Ramos (cell line): ENCODE data around the gene PAH.

Experiments used
- in situ Hi-C: fragments of 300-500 bp; cut with MboI; formaldehyde crosslinking; loops from one replicate; pipeline ENCODE4 v1.14.3; 2022; ENCODE audit warnings: low sequenced_read_pairs; ENCODE audit not compliant: unreplicated experiment

PAH gene

DNA sequence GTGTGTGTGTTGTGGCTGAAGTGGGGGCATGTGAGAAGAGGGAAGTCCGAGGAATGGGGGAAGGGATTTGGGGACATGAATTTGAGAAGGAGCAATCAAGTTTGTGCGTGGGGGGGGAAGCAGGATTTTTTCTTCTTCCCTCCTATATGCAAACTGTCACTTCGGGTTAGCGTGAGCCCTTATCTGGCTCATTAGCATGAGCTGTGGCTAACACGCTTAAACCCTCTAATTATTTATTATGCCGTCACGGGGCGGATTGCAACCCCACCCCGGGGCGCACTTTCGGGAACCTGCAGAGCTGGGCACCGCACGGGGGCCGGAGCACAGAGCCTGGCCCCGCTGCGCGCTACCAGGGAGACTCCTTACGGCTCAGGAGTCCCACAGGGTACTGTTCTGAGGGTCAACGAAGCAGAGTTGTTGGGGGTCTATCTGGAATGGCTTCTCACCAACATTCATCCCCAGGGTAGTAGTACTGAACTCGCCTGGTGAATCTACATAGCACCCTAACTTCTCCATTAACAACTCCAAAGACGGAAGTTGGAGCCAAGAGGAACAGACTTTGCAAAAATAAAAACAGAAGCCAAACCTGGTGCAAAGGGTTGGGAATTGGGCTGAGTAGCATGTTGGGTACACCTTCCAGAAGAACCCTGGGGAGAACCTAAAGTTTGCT is 34.0 kb upstream of the PAH start:
- in situ Hi-C loops = no loop called here

DNA sequence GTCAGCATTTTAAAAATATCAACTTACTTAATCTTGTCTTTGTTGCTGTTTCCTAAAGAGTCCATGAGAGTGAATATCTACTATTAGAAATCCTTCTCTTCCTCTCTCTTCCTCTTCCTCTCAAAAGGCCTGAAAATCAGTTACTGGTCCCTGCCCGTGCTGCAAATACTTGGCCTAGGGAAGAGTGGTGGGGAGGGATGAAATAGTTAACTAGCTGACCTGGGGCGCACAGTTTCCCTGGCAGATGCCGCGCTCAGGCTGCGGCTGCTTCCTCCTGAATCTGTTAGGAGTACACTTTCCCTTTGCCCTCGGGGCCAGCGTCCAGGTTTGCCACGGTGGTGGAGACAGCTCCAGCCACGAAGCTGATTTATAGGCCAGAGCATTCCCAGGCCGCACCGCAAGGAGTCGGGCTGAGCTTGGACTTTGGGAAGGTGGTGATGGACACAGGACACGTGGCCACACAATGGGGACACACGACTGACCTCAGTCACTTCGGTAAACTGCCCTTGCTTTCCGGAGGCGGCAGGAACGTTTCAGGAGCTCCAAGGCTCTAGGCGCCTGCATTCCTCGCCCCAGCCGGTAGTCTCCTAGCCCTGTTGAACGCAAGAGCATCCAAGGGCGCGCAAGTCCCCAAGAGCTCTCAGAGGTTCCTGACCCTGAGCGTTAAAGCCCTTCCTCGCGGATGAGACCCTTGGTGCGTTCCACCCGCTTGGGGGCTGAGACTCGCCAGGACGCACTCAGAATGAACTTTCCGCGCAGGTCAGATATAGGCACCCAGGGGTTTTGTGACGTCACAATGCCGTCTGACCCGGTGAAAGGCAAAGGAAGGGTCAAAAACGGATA is 33.3 kb upstream of the PAH start:
- in situ Hi-C loops = no loop called here

DNA sequence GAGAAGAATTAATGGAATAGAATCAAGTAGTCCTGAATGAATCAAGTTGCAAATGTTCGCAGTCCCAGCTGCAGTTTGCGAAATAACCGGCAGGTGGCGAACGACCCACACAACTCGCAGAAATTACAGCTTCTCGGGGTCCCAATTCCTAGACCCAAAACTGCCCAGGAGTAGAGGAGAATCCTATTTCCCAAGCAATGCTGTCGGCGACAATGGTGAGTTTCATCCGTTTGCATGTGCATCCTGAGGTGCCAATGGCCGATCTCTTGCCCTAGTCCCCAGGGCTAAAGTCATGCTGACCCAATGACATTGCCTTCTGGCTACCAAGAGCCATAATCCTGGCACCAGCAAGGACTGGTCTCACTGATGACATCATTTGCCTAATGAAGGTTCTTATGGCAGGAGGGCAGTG is 31.9 kb upstream of the PAH start:
- in situ Hi-C loops = loop anchor here (10.0 kb wide), 1 partner anchor 596 kb away; no protein-coding TSS in a partner anchor

DNA sequence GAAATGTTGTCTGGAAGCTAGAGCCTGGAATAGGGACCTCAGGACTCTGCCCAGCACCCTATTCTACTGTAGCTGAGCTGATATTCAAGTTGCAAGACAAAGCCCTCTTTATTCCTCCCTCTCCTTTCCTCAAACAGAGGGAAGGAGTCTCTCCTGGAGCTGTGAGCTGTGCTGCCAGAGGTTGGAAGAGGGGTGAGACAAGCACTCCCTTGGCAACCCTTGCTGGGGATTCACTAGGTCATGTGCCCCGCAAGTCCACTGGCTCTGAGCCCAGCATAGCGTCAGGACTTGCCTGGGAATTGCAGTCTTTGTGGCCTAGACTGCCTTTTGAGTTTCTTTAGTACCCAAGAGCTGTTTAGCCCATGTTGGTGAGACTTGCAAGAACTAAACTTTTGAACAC is 29.0 kb upstream of the PAH start:
- in situ Hi-C loops = loop anchor here (10.0 kb wide), 1 partner anchor 599 kb away; no protein-coding TSS in a partner anchor

DNA sequence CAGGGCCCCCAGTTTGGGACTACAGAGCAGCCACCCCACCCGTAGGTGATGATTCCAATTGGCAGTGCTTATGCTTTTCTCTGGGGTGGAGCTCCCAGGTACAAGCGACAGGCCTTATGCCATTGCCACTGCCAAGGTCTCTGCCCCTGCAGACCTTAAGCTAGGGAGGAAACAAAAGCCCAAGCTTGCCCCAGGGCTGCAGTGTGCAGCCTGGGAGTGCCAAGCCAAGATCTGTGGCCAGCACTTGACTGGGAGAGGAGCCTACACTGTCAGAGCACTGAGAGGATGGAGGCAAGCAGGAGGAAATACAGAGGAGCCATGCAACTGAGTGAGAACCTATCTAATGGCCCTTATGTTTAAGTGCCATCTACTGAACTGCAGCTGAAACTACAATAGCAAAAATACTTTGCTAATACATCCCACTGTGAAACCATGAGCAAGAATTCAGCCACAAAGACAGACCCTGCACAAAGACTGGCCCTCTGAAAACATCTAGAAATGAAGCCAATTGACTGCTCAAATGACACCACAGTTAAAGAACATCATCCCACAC is 22.7 kb upstream of the PAH start:
- in situ Hi-C loops = loop anchor here (10.0 kb wide), 1 partner anchor 605 kb away; no protein-coding TSS in a partner anchor

DNA sequence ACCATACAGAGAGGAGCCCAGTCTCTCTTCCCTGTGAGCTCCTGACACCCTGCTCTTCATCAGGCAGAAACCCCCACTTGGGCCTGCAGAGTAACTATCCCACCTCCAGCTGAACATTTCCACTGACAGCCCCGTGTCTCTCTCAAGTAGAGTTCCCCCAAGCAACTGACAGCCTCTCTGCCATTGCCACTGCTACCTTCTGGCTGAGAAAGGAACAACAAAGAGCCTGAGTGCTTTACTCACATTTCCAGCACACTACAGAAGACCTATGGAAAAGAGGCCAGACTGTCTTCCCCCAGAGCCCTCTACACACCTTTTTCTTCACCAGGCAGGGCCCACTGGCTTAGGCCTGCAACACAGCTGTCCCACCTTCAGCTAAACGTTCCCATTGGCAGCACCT is 22.0 kb upstream of the PAH start:
- in situ Hi-C loops = no loop called here

DNA sequence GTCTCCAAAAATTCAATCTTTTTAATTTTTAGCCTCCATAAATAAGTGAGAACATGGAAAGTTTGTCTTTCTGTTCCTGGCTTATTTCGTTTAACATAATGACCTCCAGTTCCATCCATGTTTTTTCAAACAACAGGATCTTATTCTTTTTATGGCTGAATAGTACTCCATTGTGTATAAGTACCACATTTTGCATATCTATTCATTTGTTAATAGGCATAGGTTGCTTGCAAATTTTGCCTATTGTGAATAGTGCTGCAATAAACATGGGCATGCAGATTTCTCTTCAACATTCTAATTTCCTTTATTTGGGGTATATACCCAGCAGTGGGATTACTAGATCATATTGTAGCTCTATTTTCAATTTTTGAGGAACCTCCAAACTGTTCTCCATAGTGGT is 16.1 kb upstream of the PAH start:
- in situ Hi-C loops = no loop called here

DNA sequence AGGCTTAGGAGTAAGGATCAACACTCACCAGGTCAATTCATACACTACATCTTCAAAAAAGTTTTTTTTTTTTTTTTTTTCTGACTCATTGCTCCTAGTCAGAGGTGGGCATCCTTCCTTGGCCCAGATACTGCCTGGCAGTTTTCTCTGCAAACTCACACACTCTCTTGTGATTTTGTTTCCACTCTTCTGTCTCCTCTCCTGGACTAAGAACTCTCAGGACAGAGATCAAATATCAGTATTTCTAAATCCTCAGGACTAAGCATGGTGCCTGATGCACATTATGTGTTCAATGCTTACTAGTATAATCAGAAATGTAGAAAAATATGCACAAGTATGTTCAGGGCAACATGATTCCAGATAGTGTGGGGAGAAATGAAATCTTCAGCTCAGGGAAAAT is 10.2 kb upstream of the PAH start:
- in situ Hi-C loops = no loop called here

DNA sequence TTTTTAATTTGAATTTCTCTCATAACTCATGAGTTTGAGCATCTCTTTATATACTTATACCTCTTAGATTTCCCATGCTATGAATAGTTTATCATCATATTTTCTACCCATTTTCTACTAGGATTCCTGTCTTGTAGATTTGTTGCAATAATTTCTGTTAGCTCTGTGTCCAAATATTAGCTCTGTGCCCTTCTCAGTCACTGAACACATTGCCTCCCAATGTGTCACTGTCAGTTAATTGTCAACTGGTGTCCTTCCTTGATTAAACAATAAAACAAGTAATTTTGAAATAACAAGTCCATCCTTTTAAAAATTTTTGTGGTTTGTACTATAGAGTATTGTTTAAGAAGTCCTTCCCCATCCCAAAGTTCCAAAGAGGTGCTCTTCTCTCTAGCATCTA is 4.2 kb upstream of the PAH start:
- in situ Hi-C loops = no loop called here

DNA sequence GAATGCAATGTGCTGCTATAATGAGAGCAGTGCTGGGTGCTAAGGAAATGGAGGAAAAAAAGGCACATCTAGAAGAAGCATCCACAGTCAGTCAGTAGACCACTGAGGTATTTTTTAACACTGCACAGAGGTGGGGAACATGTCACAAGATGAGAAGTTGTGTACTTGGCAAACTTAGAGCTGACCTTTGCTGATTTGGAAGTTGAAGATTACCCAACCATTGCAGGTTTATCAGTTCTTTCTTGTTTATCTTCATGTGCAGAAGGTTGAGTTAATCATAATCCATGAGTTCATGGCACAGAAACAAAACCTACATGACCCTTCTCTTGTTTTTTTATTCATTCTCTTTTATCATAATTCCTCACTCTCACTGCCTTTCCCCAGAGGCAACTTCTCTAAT is 3.2 kb upstream of the PAH start:
- in situ Hi-C loops = no loop called here

DNA sequence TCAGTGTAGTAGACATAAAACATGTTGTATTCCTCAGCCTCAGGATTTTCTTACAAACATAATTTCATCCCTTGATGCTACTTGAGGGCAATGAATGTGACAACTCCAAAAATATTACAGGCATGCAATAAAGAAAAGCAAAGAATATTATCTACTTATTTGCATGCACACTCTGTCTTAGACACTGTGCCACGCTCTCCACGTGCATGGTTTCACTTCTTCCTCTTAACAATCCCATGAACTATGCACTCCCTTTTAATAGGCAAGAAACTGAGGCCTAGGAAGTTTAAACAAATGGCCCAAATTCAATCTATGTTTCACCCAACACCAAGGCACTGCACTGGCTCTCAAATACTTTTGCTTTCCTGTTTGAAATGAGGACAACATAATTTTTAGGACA is 1.8 kb upstream of the PAH start:
- in situ Hi-C loops = no loop called here

DNA sequence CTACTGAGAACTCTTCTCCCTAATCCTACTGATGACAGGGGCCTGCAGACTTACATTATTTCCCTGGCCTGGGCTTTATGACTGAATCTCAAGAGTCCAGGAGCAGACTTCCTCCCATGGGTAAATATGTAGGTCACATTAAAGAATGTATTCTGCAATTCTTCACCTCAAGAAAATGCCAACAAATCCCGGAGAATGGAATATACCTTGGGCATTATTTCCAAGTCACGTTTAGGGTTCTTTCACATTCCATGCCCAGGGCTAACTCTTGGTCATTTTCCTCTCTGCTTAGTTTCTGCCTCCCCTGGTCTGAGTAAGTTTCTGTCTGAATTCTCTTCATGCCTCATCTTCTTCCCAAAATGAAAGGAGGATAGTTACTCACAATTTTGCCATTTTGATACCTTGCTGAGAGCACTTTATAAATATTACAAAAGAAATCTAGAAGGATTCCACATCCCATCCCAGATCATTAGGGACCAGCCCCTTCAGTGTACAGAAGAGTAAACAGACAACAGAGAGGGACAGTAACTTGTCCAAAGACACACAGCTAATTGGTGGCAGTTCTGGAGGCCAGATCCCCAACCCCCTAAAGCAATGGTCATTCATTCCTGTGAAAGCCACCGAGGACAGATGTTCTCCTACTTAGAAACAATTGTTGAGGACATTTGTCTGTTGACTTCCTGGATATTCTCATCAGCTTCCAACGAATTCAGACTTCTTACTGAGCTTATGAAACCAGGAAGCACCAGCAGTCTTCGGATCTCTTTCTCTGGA is 605 bp downstream of the PAH start:
- in situ Hi-C loops = no loop called here

DNA sequence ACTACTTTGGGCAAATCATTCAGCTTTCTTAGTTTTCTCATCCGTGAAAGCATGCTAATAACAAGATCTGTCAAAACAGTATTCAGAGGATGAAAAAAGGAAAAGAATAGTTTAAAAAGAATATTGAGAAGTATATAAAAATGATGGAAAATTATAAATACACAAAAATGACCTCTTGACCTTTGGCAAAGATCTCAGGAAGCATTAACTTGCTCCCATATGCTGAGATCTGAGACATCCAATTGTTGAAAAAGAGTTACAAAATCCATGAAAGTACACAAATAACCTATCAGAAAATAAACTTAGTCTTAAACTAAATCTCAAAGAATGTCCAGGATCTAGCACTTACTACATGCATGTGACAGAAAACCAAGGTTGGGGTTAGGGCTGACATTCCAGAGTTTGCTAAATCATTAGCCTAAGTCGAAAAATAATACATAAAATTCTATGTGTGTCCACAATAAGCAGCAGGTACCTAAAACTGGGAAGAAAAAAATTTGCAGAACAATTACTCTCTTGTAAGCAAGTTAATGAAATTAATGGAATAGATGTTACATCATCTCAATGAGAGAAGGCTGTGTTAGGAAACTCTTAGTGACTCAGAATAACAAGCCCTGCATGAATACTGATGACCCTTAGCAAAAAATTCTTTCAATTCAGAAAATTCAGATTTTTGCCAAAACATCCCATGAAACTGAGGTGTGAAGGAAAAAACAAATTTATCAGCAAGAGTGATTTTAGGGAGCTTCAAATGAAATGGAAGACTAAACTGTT is 3.4 kb downstream of the PAH start:
- in situ Hi-C loops = no loop called here

DNA sequence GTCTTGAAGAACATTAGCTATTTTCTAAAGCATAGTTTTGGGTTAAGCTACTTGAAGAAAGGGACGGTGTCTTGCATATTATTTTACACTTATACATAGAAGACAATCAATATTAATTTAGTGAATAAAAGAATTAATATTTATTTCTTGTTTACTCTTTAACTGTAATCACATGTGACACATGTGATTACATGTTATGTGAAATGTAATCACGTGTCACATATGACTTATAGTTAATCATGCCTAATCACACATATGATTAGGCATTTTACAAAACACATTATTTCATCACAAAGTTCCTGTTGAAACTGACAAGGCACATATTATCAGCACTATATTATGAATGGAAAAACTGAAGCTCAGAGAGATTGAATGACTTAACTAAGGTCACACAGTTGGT is 4.8 kb downstream of the PAH start:
- in situ Hi-C loops = no loop called here

DNA sequence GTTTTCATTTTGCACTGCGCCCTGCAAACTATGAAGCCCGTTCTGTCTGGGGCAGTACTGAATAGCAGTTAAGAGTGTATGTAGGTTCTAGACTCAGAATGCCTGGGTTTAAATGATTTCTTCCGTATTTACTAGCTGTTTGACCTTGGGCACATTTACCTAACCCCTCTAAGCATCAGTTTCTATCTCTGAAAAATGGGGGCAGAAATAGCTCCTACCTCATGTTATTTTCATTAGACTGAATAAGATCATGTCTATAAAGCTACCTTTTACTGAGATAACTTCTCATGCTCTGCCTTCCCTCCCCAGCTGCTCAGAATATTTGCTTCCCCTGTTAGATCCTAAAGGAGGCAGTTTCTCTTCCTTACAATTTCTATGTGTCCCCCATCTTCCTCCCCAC is 5.7 kb downstream of the PAH start:
- in situ Hi-C loops = no loop called here

DNA sequence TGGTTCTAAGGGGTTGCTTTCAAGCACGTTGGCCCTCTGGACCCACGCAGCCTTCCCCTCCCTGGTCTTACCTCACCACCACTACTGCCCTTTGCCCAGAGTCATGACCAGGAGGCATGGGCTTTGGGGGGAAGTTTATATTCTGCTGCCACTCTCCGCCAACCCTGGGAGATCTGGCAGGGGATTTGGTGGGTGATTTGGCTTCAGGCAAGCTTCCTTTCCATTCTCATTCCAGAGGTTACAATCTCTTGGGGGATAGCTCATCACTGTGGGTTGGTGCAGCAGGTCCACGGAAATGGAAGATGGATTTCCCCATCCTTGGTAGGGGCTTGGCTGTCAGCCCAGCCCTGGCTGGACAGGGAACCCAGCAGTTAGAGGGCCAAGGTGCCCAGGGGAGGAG is 6.3 kb downstream of the PAH start:
- in situ Hi-C loops = no loop called here

DNA sequence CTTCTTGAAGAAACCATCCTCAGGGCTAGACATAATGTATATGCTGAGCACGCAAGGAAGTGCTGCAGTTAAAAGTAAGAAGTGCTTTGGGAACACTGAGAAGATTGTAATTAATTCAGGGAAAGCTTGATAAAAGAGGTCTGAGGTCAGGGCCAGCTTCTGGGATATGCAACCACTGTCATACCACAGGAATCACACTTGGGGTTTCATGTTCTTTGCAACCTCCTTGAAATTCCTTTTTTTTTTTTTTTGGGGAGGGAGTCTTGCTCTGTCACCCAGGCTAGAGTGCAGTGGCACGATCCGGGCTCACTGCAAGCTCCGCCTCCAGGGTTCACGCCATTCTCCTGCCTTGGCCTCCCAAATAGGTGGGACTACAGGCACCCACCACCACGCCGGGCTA is 6.9 kb downstream of the PAH start:
- in situ Hi-C loops = no loop called here

DNA sequence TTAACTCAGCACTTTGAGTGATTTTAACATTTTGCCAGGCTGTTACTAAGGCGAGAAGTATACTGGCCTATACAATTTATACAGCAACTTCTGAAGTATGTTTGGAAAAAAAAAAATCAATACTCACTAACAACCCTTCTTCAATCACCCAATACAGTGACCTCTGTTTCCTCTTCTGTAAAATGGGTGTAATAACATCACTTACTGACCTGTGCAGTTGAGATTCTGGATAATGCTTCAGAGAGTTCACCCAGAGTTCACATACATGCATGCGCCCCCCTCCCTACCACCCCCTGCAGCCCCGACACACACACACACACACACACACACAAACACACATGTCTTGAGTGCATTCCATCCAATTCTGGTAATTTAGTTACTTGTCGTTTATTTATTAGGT is 9.1 kb downstream of the PAH start:
- in situ Hi-C loops = no loop called here

DNA sequence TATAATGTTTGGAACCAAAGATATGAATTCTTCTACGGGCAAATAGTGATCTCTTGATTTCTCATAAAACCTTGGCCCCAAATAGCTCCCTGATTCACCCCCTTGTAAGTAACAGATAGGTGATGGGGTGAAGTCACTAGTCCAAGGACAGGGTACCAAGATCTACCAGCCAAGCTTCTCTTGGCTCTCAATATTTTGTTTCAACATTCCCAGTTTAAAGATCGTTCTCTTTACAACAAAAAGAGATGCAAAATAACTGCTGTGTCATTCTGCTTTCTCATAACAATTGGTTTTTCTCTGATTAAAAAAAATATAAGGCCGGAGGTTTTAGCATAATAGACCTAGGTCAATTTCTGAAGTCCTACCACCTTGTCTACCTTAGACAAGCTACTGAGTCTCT is 11.8 kb downstream of the PAH start:
- in situ Hi-C loops = no loop called here
